Measurements from ENCODE around the gene CELA3A.
A peak's percentile ranks its signal among the peaks of the same experiment; 100 is the strongest.

The CELA3A gene

DNA sequence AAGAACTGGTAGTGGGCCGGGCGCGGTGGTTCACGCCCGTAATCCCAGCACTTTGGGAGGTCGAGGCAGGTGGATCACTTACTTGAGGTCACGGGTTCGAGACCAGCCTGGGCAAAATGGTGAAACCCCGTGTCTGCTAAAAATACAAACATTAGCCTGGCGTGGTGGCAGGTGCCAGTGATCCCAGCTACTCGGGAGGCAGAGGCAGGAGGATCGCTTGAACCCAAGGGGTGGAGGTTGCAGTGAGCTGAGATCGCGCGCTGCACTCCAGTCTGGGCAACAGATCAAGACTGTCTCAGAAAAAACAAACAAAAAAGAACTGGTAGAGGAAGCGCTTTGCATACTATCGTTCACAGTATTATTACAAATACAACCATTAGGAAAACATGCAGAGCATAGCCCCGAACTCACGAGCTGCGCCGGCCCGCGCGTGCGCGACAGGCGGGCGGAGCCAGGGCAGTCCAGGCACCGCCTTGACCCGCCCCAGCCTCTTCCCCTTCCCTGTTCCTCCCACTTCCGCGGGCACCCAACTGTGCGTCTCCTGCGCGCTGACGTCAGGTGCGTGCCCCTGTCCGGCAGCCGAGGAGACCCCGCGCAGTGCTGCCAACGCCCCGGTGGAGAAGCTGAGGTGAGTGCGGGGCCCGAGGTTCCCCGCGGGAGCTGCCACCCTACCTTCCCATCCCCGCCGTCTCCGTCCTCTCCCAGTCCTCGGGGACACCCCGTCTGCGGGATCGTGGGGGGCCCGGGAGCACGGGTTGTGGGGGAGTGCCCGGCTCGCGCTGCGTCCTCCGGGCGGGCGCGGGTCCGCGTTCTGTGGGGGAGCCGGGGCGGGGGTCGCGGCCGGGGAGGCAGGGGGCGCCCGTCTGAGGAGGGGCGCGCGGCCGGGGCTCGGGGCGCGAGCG is 50.9 kb downstream of the CELA3A start, which contains the start of gene CDC42:
CDC42 (plus strand) TSS at position 595 of the 902 bp plus-strand sequence. CDS start 25,770 bp downstream, outside the sequence.
- DNase-seq = peak; percentile 97

DNA sequence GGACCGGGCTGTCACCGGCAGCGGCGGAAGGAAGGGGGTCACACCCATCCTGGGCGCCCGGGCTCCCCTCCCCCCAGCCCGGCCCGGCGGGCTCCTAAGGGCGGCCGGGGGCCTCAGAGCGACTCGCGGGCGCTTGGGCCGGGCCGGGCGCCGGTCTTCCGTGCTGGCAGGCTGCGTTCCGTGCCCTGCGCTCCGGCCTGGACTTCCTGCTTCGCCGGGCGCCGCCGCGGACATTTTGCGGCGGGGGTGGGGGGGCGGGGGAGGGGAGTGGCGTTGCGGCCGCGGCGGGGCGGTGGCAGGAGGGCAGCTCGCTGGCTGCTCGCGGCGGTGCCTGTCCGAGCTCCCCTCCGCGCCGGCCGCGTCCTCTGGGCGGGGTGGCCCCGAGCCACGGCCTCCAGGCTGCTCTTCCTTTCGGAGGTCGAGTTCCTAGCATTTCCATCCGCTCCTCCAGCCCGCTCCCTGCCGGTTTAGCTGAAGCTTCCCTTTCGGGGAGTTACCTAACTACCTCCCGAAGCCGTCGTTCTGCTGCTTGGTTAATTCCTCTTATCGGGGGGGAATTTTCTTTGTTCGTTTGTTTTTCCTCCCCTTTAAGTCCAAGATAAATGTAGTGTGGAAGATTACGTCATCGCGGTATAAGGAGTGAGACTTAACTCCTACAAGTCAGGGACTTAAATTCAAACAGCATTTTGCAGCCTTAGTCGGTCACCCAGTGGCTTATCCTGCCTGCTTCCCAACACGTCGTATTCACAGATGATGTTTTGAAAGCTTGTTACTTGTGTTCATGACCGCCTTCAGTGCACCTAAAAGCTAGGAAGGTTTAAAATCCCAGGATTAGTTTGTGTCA is 51.8 kb downstream of the CELA3A start:
- peak; percentile 50 for DNase-seq

DNA sequence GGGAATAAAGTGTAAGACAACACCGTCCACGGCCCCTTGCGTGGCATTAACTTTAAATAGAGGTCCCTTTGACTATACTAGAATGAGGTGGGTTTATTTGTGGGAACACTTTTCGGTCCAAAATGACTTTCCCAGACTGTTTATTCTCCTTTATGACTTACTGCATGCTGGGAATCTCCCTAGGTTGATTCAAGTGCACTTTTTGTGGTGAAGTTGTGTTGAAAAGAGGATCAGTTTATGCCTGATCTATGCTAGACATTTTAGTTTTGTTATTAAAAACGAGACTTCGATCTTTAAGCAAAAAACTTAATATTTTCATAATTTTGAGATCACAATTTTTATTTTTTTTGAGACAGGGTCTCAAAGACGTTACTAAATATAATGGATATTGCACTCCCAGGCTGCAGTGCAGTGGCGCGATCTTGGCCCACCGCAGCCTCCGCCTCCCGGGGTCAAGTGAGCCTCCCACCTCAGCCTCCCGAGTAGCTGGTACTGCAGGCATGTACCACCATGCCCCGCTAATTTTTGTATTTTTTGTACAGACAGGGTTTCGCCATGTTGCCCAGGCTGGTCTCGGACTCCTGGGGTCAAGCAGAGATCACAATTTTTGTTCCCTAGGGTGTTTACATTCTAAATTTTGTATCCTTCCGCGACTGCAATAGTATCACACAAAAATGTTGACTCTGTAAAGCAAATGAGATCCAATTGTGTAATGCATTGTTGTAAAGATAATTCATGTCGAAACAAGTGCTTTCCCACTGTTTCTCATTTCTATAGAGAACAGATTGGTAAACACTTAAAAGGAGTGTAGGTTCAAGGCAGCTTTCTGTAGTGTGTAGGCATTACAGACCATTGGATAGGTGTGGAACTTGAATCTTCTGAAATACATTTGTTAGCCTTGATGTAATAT is 52.7 kb downstream of the CELA3A start:
- DNase-seq = no peak

DNA sequence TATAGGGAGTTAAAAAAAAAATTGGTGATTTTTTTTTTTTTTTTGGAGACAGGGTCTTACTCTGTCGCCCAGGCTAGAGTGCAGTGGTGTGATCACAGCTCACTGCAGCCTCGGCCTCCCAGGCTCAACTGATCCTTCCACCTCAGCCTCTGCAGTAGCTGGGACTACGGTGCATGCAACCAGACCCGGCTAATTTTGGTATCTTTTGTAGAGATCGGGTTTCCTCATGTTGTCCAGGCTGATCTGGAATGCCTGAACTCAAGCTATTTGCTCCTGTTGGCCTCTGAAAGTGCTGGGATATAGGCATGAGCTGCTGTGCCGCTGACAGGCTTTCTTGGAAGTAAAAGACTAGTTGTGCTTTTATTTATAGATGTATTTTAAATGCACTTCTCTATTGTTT is 54.0 kb downstream of the CELA3A start:
- no peak for DNase-seq

DNA sequence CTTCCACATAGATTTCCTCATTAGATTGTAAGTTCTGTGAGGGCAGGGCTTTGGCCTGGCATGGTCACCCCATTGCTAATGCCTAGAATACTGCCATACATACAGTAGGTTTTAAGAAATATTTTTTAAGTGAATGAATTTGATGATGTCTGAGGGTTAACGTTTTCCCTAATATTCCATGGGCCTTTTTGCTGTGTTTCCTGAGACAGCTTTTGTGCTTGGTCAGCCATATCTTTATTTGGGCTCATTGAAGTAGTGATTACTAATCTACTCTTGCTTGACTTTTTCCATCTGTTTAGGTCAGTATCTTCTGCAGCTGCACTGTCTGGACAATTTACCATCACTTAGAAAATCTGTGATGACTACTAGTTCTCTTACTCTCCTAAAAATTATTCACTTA is 54.6 kb downstream of the CELA3A start:
- DNase-seq = no peak

DNA sequence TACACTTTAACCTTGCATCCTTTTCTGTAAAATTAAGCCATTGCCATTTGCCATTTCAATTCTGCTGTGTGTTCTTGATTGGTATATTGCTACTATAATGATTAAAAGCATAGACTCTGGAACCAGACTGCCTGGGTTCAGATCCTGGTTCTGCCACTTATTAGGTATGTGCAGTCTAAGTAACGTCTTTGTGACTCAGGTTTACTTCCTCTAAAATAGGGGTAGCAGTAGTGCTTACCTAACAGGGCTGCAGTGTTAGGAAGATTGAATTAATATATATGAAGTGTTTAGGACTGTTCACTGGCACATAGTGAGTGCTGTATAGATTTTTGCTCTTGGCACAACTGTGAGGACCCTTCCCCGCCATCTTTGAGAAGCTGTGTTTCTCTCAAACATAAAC is 55.5 kb downstream of the CELA3A start:
- no peak for DNase-seq

DNA sequence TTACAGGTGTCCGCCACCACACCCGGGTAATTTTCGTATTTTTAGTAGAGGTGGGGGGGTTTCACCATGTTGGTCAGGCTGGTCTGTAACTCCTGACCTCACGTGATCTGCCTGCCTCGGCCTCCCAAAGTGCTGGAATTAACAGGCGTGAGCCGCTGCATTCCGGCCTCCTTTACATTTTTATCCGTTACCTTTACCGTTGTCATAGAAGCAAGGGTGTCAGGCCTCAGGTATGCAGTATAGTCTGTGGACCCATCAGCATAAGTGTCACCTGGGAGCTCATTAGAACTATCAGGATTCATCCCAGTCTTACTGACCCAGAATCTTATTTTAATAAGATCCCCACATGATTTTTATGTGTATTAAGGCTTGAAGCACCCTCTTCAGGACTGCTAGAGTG is 56.4 kb downstream of the CELA3A start:
- no peak for DNase-seq
